Measurements from ENCODE around the gene FHIT. TPM values are rescaled to one million over a fixed set of nuclear protein-coding genes. Genes with fewer than 3 reads are reported as not detected.

FHIT gene
- total RNA-seq, 1 donor from 2014 or later = 26.0 TPM

- no peak for DNase-seq (ENCODE audit: low spot score)
These were observed 1144.0 kb downstream of the FHIT start for GRCh38 chr3:60107275-60107674.

DNA sequence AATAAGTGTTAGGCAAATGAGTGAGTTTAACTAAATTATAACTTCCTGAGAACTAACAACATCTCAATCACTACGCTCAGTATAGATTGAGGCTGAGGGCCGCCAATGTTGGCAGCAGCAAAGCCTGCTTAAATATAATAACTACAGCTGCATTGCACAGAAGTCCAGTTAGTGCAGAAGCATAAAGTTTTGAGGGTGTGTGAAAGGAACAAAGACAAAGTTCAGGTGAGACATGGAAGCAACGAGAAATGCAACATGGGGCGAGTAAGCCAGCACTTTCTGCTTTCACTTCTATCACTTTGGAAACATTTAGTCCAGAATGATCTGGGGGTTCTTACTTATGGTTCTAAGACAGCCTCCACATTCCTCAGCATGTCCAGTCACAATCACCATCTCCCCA is 1149.1 kb downstream of the FHIT start:
- no peak for DNase-seq (ENCODE audit: low spot score)

- DNase-seq (ENCODE audit: low spot score) = no peak
These were observed 1149.6 kb downstream of the FHIT start for GRCh38 chr3:60101621-60102020.

DNA sequence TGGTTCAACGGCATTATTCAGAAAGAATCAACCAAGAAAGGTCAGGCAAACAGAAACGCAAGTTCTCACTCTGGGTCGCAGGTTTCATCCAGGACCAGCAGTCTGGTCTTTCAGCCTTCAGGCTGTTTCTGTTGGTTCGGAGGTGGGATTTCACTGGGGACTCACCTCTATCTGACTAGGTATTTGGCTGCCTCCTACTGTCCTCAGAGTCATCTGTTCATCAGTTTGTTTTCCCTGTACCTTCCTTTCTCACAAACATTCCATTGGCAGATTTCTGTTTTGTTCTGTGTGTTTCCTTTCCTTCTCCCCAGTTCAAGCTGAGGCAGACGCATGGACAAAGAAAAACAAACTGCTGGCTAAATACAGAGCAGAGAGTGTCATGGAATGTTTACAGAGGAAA is 1154.8 kb downstream of the FHIT start:
- DNase-seq (ENCODE audit: low spot score) = no peak

GRCh38 chr3:60095930-60096329 is 1155.3 kb downstream of the FHIT start:
- no peak for DNase-seq (ENCODE audit: low spot score)

GRCh38 chr3:60095516-60095915 is 1155.7 kb downstream of the FHIT start:
- DNase-seq (ENCODE audit: low spot score) = no peak

- DNase-seq (ENCODE audit: low spot score) = no peak
These were observed 1156.8 kb downstream of the FHIT start for GRCh38 chr3:60094392-60094947.

GRCh38 chr3:60090548-60090947 is 1160.7 kb downstream of the FHIT start:
- DNase-seq (ENCODE audit: low spot score) = no peak

- no peak for DNase-seq (ENCODE audit: low spot score)
These were observed 1164.4 kb downstream of the FHIT start for GRCh38 chr3:60086811-60087210.

GRCh38 chr3:60085649-60086048 is 1165.6 kb downstream of the FHIT start:
- DNase-seq (ENCODE audit: low spot score) = no peak

DNA sequence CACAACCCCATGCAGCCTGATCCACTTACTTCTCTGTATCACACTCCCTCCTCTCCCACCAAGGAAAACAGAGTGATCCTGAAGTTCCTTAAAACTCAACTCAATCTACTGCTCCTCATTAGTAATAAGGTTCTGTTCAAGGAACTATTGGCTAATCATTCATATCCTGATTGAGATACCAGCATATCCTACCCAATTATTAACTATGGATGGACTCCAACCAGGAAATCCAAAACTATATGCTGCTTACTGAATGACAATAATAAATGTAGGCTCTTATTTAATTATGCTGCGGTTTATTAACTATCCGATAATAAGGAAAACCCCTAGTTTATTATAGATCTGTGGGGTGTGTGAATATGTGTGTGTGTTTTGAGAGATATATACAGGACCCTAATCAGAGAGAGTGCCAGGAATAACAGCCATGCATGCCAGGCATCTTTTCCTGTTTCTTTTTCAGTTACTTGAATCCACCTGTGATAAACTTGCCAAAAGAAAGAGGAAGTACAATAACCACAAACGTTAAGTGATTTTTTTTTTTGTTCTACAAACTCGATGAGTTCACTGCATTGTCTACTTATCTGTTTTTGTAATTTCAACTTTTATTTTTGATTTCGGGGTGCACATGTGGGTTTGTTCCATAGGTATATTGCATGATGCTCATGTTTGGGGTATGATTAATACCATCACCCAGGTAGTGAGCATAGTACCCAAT is 1169.7 kb downstream of the FHIT start:
- no peak for DNase-seq (ENCODE audit: low spot score)

GRCh38 chr3:60080648-60081047 is 1170.6 kb downstream of the FHIT start:
- DNase-seq (ENCODE audit: low spot score) = no peak

DNA sequence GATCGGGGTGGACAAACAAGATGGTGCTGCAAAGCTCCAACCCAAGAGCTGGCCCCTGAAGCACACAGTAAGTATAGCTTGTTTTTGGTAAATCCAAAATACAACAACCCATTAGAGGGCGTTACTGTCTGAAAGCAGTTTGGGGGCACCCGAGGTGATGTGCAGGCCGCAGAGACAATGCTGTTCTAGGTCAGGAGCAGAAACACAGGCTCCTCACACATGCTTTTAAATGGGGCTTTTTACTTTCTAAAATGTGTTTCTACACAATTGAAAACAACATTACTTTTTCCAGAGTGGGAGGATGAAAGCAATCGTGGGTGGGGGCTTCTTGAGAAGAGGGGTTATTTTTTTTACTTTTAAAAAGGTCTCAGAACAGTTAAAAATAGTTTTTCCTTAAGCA is 1172.2 kb downstream of the FHIT start:
- DNase-seq (ENCODE audit: low spot score) = no peak

DNA sequence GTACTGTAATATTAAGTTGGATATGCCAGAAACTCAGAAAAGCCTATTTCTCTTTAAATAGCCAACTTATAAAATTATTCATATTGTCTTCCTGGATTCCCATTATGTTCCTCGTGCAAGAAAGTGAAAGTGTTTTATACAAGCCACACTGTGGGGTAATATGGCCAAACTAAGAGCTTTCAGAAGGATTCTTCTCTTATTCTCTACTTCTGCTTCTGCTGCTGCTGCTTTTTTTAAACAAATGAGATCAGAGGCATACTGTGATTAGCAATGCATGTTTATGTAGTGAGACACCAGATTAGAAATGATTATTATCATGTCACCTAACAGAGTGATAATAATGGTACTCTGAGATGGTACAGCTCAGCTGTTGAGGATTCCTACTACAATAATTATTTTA is 1174.9 kb downstream of the FHIT start:
- DNase-seq (ENCODE audit: low spot score) = no peak

- no peak for DNase-seq (ENCODE audit: low spot score)
These were observed 1177.3 kb downstream of the FHIT start for GRCh38 chr3:60073942-60074341.

DNA sequence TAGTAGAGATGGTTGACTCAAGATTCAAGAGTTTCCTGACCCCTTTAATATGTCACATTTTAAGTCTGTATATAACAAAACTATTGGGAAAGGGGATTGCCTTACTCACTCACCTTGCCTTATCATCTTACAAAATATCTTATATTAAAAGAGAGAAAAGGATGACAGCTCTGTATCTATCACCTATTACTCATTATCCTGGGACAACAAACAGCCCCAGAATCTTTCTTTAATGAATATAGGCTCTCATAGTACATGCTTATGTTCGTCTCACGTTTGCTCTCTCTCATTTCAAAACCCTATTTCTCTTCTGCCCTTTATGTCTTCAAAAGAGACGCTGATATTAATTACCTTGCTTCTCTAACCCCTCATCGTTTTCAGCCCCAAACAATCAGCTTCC is 1178.0 kb downstream of the FHIT start:
- DNase-seq (ENCODE audit: low spot score) = no peak

DNA sequence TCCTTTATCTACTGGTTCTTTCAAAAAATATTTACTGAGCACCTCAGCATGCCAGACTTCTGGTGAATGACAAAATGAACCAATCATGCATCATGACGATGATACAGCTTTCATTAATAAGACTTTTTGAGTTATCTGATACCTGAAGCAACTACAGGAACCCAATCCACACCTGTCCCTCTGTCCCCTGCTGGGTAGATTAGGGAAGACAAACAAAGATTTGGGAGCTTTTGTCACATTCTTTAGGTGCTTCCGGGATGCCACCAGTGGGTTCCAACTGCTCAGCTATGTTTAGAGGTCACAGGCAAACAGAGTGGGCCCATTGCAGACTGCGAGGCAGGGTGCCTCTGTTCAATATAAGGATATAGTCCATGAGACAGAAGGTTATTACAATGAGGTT is 1180.9 kb downstream of the FHIT start:
- no peak for DNase-seq (ENCODE audit: low spot score)

GRCh38 chr3:60065227-60065868 is 1185.9 kb downstream of the FHIT start:
- DNase-seq (ENCODE audit: low spot score) = no peak

DNA sequence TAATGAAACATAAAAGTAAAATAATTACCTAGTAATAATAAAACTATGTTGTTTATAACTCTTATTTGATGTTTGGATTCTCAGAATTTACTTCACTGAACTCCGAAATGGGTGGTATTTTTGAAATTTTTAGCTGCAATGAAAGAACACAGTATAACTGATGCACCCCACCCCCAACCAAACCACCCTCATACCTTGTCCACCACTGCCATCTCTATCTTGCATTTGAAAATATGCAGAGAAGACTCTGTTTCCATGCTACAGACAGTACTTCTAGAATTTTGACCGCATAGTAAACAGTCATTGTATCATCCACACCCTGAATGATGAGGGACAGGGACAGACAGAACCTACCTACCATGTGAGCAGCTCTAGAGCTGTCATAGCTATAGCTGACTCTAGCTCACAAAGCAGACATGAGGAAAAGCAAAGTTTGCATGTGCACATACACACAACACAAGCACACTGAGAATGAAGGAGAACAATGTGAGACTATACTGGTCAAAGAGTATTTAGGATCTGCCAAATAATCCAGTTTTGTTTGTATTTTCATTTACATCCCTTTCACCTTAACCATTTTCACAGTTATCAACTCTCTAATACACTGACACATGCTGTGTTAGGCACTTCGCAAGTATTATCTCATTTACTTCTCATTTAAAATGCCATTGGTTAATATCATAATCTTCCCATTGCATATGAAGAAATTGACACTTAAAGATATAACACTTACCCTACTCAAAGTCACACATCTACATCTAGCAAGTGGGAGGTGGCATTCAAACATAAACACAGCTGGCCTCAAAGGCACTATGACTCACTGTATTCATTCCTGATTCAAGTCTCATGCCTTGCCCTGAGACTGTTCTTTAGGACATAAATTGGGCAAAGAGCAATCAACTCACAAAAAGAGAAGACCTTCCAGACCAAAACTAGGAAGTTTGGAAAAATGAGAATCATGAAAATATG is 1186.8 kb downstream of the FHIT start:
- no peak for DNase-seq (ENCODE audit: low spot score)

DNA sequence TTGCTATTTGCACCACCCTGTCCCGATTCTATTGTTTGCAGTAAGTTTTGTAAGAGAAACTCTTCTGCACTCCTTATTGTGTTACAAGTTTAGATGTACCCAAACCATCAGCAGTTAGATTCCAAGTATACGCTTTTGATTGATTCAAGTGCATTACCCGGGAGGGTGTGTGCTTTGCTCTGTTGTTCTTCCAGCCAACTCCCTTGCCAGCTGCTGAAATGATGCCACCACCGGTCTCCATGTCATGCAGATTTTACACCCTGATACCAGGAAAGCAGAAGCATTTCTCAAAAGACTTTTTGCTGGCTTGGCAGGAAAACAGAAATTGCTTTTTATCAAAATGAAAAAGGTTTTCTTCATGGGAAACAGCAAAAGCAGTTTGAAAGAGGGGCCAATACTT is 1194.8 kb downstream of the FHIT start:
- no peak for DNase-seq (ENCODE audit: low spot score)

- DNase-seq (ENCODE audit: low spot score) = no peak
These were observed 1195.5 kb downstream of the FHIT start for GRCh38 chr3:60055765-60056164.

Measured in ureter (tissue), 1 donor.